Neural crest cell (in vitro differentiated cells): ENCODE data around the gene ZNF521. TPM values are rescaled to one million over a fixed set of nuclear protein-coding genes. Genes with fewer than 3 reads are reported as not detected.

ENCODE experiments used
- DNase-seq: peaks from one replicate; pipeline ENCODE4 v3.0.0; 2021; ENCODE audit warnings: low read depth, mixed read lengths, low spot score
- H3K27ac Mint-ChIP-seq: one replicate; pipeline ENCODE4 v1.8.0; 2021; ENCODE audit warnings: mild to moderate bottlenecking, mixed read lengths; ENCODE audit not compliant: unreplicated experiment
- H3K27me3 Mint-ChIP-seq: 2 replicates; pipeline ENCODE4 v1.8.0; 2021; ENCODE audit warnings: low read depth, mild to moderate bottlenecking, mixed read lengths
- H3K36me3 Mint-ChIP-seq: 2 replicates; pipeline ENCODE4 v1.8.0; 2021; ENCODE audit warnings: low read depth, mild to moderate bottlenecking, mixed read lengths
- H3K4me1 Mint-ChIP-seq: 2 replicates; pipeline ENCODE4 v1.8.0; 2021; ENCODE audit warnings: mixed read lengths
- H3K4me3 Mint-ChIP-seq: one replicate; pipeline ENCODE4 v1.8.0; 2021; ENCODE audit warnings: mild to moderate bottlenecking, mixed read lengths
- H3K9me3 Mint-ChIP-seq: 2 replicates; pipeline ENCODE4 v1.8.0; 2021; ENCODE audit warnings: mixed read lengths
- CTCF ChIP-seq: fragments of 200-600 bp; sonication (generic); conservative IDR thresholded peaks from 2 replicates; pipeline ENCODE4 v1.5.0; 2021; ENCODE audit warnings: antibody characterized with exemption, mild to moderate bottlenecking
- total RNA-seq: library from RNA; stranded (reverse); gene quantifications from 2 replicates; pipeline ENCODE4 v1.2.1, GENCODE V29; 2021

The ZNF521 gene
- total RNA-seq, 1 donor from 2014 or later, result 86.1 TPM

DNA sequence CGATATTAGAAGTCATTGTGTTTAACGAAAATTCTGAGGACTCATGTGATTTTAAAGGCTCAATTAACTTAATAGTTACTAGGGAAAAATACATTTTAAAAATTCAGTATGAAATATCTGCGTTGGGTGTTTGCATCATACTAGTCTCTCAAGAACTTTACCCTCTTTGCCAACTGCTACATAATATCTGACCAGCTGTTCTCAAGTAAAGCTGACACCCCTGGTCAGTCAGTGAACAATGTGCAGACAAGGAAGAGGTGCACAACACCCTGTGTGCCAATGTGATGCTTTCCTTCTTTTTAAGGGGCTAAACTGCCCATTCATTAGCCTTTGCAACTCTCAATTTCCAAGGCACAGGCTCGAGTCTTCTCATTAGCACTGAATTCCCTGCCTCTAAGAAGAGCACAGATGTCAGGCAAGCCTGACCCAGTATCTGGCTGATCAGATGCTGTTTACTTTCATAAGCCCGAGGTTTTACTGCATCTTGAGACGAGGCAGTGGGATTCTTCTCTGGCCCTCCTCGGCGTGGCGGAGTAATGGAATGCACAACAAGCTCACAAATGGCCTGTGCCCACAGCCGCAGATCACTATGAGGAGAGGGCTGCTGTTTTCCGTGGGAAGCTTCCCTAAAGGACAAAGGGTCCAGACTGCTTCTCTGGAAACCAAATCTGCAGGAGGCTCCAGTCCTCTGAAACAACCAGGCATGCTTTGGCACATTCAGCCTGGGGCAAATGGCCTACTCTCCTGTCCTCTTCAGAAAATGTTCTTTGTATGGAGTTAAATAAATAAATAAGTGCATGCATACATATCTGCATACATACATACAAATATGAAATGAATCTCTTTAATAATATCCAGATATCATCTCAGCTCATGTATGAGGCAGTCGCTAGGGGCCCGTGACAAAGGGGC, 240.3 kb downstream of the ZNF521 start:
- Mint-ChIP-seq H3K27me3 (no peaks in the 10 kb centered on the region), H3K27ac (peak overlapping the region; percentile 92), H3K36me3 (peaks cover 13% of the 10 kb centered on the region), H3K9me3 (peaks cover 3% of the 10 kb centered on the region), H3K4me1 (peaks cover 59% of the 10 kb centered on the region), H3K4me3 (no peak overlapping the region)
- DNase-seq, result no peak
- no peak for TF ChIP-seq CTCF

DNA sequence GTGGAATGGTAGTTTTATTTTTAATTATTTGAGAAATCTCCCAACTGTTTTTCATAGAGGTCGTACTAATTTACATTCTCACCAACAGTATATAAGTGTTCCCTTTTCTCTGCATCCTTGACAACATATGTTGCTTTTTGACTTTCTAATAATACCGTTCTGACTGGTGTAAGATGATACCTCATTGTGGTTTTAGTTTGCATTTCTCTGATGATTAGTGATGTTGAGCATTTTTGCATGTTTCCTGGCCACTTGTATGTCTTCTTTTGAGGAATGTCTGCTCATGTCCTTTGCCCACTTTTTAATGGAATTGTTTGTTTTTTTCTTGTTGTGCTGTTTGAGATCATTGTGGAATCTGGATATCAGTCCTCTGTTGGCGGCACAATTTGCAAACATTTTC, 242.5 kb downstream of the ZNF521 start:
- no peak for DNase-seq
- TF ChIP-seq CTCF, result no peak
- Mint-ChIP-seq H3K27ac (no peak overlapping the region), H3K27me3 (no peaks in the 10 kb centered on the region), H3K4me3 (no peak overlapping the region), H3K9me3 (peaks cover 3% of the 10 kb centered on the region), H3K36me3 (peaks cover 10% of the 10 kb centered on the region), H3K4me1 (peaks cover 43% of the 10 kb centered on the region)

- peaks cover 44% of the 10 kb centered on the region for H3K4me1 Mint-ChIP-seq
- no peak for DNase-seq
- no peak overlapping the region for H3K27ac Mint-ChIP-seq
- TF ChIP-seq CTCF, result no peak
- peaks cover 2% of the 10 kb centered on the region for H3K36me3 Mint-ChIP-seq
- no peaks in the 10 kb centered on the region for H3K9me3 Mint-ChIP-seq
- H3K4me3 Mint-ChIP-seq, result no peak overlapping the region
- no peaks in the 10 kb centered on the region for H3K27me3 Mint-ChIP-seq
Observed at GRCh38 chr18:25103468-25104155, 248.4 kb downstream of the ZNF521 start.

DNA sequence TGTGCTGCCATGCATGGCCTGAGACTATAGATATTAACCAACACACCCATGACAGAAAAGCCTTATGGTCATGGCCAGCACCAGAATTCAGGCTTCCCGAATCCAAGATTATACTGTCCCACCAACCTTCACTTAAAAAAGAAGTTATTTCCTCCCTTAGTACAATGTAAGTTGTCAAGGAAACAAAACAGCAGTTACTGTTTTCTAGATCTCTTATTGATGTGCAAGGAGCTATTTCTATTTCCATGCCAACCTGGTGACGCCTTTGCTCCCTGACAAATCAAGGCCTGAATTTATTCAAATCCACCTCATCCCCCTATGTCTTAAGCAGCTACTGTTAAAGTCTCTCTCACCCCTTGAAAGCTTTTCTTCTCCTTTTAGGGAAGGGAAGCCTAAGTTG, 249.3 kb downstream of the ZNF521 start:
- Mint-ChIP-seq H3K4me3 (no peak overlapping the region), H3K27ac (no peak overlapping the region), H3K9me3 (no peaks in the 10 kb centered on the region), H3K27me3 (no peaks in the 10 kb centered on the region), H3K4me1 (peaks cover 50% of the 10 kb centered on the region), H3K36me3 (peaks cover under 1% of the 10 kb centered on the region)
- no peak for DNase-seq
- TF ChIP-seq CTCF, result no peak

DNA sequence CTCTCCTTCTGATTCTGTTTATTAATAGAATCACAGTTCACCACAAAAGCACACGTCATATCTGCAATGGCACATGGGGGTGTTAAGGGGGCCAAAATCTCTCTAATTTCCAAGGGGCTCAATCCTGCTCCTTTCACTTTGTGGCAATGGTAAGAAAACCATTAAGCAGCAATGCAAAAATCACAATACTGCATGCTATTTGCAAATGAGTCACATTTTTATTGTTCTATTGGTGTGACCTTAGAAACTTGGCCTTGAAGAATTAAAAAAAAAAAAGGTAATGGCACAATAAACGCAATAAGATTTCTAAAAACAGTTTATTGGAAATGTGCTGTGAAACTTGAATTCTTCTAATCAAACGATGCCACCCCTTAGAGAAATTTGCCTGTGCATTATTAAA, 251.5 kb downstream of the ZNF521 start:
- no peak for DNase-seq
- TF ChIP-seq CTCF, result no peak
- H3K36me3 Mint-ChIP-seq, result no peaks in the 10 kb centered on the region
- H3K9me3 Mint-ChIP-seq, result no peaks in the 10 kb centered on the region
- H3K4me3 Mint-ChIP-seq, result no peak overlapping the region
- no peaks in the 10 kb centered on the region for H3K27me3 Mint-ChIP-seq
- no peak overlapping the region for H3K27ac Mint-ChIP-seq
- H3K4me1 Mint-ChIP-seq, result peaks cover 58% of the 10 kb centered on the region
